GM12878 (cell line): Measurements from ENCODE around the gene FAM120AOS. TPM values are rescaled to one million over a fixed set of nuclear protein-coding genes. Genes with fewer than 3 reads are reported as not detected.

ENCODE experiments used
- CEBPB ChIP-seq, 2 experiments: fragments of 150-350 bp in 1 of 2; IDR thresholded peaks; 2 replicates each; pipeline ENCODE4 v1.6.1; 2012 to 2014; ENCODE audit warnings: low read depth in 2 of 2, low read length in 2 of 2, borderline replicate concordance in 1 of 2, inconsistent platforms in 1 of 2
- CEBPZ ChIP-seq: fragments of 150-350 bp; IDR thresholded peaks from 2 replicates; pipeline ENCODE4 v1.6.1; 2016; ENCODE audit warnings: low read depth, low read length
- CHD2 ChIP-seq: IDR thresholded peaks from 2 replicates; pipeline ENCODE4 v1.6.1; 2011; ENCODE audit warnings: low read depth, low read length, improper control_type of control experiment, borderline replicate concordance
- CREM ChIP-seq: IDR thresholded peaks from 2 replicates; pipeline ENCODE4 v1.6.1; 2014; ENCODE audit warnings: antibody characterized with exemption, low read depth
- CTCF ChIP-seq, 3 experiments: IDR thresholded peaks in 2 of 3; conservative IDR thresholded peaks in 1 of 3; 2 replicates each; pipeline ENCODE4 v1.5.1; 2011; ENCODE audit warnings: low read depth in 3 of 3, low read length in 3 of 3, mild to moderate bottlenecking in 3 of 3, control low read depth in 2 of 3, moderate library complexity in 2 of 3, inconsistent platforms in 1 of 3, mixed read lengths in 1 of 3; ENCODE audit not compliant: control insufficient read depth in 2 of 3, insufficient read depth in 1 of 3; ENCODE audit errors: extremely low read depth in 1 of 3
- E4F1 ChIP-seq: fragments of 450-650 bp; IDR thresholded peaks from 2 replicates; pipeline ENCODE4 v1.6.1; 2018; ENCODE audit warnings: borderline replicate concordance, mild to moderate bottlenecking; ENCODE audit not compliant: partially characterized antibody
- HSF1 ChIP-seq: fragments of 150-350 bp; IDR thresholded peaks from 2 replicates; pipeline ENCODE4 v1.6.1; 2014; ENCODE audit warnings: mild to moderate bottlenecking, low read depth, low read length
- IRF4 ChIP-seq: IDR thresholded peaks from 2 replicates; pipeline ENCODE4 v1.6.1; 2011; ENCODE audit warnings: low read depth, low read length
- PBX3 ChIP-seq: IDR thresholded peaks from 2 replicates; pipeline ENCODE4 v1.6.1; 2011; ENCODE audit warnings: mild to moderate bottlenecking, low read depth, low read length, moderate library complexity; ENCODE audit not compliant: insufficient replicate concordance
- YY1 ChIP-seq: IDR thresholded peaks from 2 replicates; pipeline ENCODE4 v1.6.1; 2011; ENCODE audit warnings: low read depth, mild to moderate bottlenecking, low read length
- polyA plus RNA-seq, 11 experiments: library from polyadenylated mRNA; depleted of rRNA in 4 of 11; unstranded in 6 of 11; stranded (reverse) in 5 of 11; fragments of >200 nt; fragmentation: Nextera tagmentation in 4 of 11; fragmentation: Illumina TruSeq in 1 of 11; extraction: Ambion mirVana in 4 of 11; extraction: Trizol in 1 of 11; gene quantifications; 1 replicate in 1 of 11; 2 replicates in 10 of 11; pipeline versions ENCODE4 v1.2.1 to v1.2.3, GENCODE V29; 2011 to 2016; ENCODE audit warnings: inconsistent platforms in 2 of 11, missing spikeins in 2 of 11, low read depth in 1 of 11
- total RNA-seq, 4 experiments: library from RNA; depleted of rRNA in 3 of 4; stranded (reverse); fragments of >200 nt in 3 of 4; fragmentation: Illumina TruSeq in 1 of 4; extraction: Trizol in 1 of 4; gene quantifications; 2 replicates each; pipeline versions ENCODE4 v1.2.1 to v1.2.3, GENCODE V29; 2013 to 2021

FAM120AOS gene
- total and polyA plus RNA-seq, 10 of the 15 experiments (the other 5 are each of a cell fraction or from before 2014, with no cell fraction given), result 15.9 to 55.1 (median 34.6) TPM

GRCh38 chr9:93475856-93476255 lies 22.5 kb upstream of the FAM120AOS start (continued):
- TF ChIP-seq CTCF (IDR thresholded peaks at IDR 0.05 in 2 of 3, conservative IDR thresholded peaks at IDR 0.05 in 1 of 3; ENCODE audit: control insufficient read depth in 2 of 3, extremely low read depth in 1 of 3, insufficient read depth in 1 of 3, low read depth in 3 of 3, low read length in 3 of 3), result no peak
- TF ChIP-seq IRF4, result no peak
- TF ChIP-seq CEBPZ, result no peak
- TF ChIP-seq E4F1, result no peak
- no peak for TF ChIP-seq YY1
- no peak for TF ChIP-seq HSF1
- no peak for TF ChIP-seq CEBPB (IDR thresholded peaks at IDR 0.05; ENCODE audit: borderline replicate concordance in 1 of 2, low read depth in 2 of 2, low read length in 2 of 2)
- no peak for TF ChIP-seq CREM
- no peak for TF ChIP-seq PBX3
- no peak for TF ChIP-seq CHD2
